Breast epithelium (tissue), 3 donors: ENCODE results near the gene IRAK2.

Experiments
- CTCF ChIP-seq, 3 donors: fragments of 450-650 bp; IDR thresholded peaks; one replicate each; pipeline ENCODE4 v1.5.1; 2016 to 2017; ENCODE audit warnings: antibody characterized with exemption in 3 of 3, mild to moderate bottlenecking in 3 of 3, moderate library complexity in 3 of 3
- POLR2A ChIP-seq: fragments of 450-650 bp; IDR thresholded peaks from one replicate; pipeline ENCODE4 v1.6.1; 2016; ENCODE audit warnings: antibody characterized with exemption, mild to moderate bottlenecking, moderate library complexity

- TF ChIP-seq CTCF (IDR thresholded peaks at IDR 0.05) (no peak), POLR2A (no peak)
Observed at GRCh38 chr3:10245081-10245712, 80.5 kb downstream of the IRAK2 start.
